ENCODE data around the gene UBE2D4.
"Not testable (repeated sequence)": the region's sequence is repeated elsewhere in the genome, so short reads cannot be mapped to it uniquely, and the experiment has no call there.

UBE2D4 gene

DNA sequence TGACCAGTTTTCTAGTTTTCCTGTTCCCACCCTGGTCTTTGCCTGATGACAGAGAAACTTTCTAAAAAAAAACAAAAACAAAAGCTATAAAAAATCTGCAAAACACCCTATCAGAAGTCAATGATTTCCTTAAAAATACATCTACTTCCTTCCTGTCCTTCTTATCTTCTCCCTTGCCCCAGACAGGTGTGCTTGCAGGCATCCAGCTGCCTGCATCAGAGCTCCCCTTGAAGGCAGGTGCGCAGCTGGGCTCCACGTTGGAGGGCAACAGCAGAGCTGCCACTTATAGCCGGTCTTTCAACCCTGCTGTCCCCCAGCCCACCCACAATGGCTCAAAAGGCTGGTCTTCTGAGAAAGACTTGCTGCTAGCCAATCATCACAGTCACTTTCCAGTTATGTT lies 29.8 kb downstream of the UBE2D4 start:
- peaks cover 1 to 6% of the 10 kb centered on the region in 2 donors for H3K4me1 Mint-ChIP-seq (ENCODE audit: low read depth in 2 of 2)
- no peak for ATAC-seq (replicated peaks)

DNA sequence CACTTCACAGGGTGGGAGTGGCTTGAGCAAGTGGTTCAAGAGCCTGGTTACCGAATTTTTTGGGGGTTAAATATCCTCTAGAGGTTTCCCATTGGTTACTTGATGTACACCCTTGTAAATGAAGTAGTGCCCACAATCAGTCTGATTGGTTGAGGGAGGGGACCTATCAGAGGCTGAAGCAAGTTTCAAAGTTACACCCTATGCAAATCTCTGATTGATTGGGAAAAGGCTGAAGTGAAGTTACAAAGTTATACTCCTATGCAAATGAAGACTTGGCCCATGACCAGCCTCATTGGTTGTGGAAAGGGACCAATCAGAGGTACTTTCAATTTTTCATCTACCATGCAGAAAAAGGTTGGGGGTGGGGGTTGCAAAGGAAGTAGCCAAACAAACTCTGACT lies 34.7 kb downstream of the UBE2D4 start:
- Mint-ChIP-seq H3K27ac (no peak overlapping the region), H3K4me3 (no peak overlapping the region), H3K4me1 (ENCODE audit: low read depth in 2 of 2) (peaks cover 1 to 3% of the 10 kb centered on the region in 2 donors), H3K9me3 (no peaks in the 10 kb centered on the region), H3K27me3 (no peaks in the 10 kb centered on the region), H3K36me3 (ENCODE audit: insufficient read depth) (peaks cover 11% of the 10 kb centered on the region)
- ATAC-seq (replicated peaks) (no peak), DNase-seq (no peak)

More for the DNA sequence above, 29.8 kb downstream of the UBE2D4 start:
- Mint-ChIP-seq H3K36me3 (ENCODE audit: insufficient read depth) (peaks cover 3% of the 10 kb centered on the region), H3K27me3 (no peaks in the 10 kb centered on the region), H3K4me3 (no peak overlapping the region), H3K9me3 (no peaks in the 10 kb centered on the region), H3K27ac (peak overlapping the region in 1 of 2 donors; percentile 69)
- no peak for DNase-seq

DNA sequence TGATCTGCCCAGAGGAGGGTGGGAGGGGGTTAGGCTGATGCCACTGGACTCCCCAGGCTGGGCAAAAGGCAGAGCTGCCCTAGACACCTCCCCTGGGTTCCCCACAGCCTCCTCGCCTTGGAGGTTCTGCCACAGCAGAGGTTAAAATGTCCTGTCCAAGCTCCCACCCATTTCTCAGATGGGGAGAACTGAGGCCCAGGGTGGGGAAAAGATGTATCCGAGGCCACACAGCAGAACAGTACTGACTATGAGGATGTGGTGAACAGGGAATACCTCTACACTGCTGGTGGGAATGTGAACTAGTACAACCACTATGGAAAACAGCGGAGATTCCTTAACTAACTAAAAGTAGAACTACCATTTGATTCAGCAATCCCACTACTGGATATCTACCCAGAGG lies 40.2 kb downstream of the UBE2D4 start:
- H3K9me3 Mint-ChIP-seq; H3K27ac Mint-ChIP-seq; H3K4me3 Mint-ChIP-seq; H3K4me1 Mint-ChIP-seq (ENCODE audit: low read depth in 2 of 2); ATAC-seq (replicated peaks); H3K27me3 Mint-ChIP-seq; DNase-seq; H3K36me3 Mint-ChIP-seq (ENCODE audit: insufficient read depth): not testable (repeated sequence)

GRCh38 chr7:43968172-43969040 lies 42.2 kb downstream of the UBE2D4 start:
- not testable (repeated sequence) for H3K36me3 Mint-ChIP-seq (ENCODE audit: insufficient read depth); H3K4me3 Mint-ChIP-seq; DNase-seq; ATAC-seq (replicated peaks); H3K27me3 Mint-ChIP-seq; H3K4me1 Mint-ChIP-seq (ENCODE audit: low read depth in 2 of 2); H3K9me3 Mint-ChIP-seq; H3K27ac Mint-ChIP-seq

DNA sequence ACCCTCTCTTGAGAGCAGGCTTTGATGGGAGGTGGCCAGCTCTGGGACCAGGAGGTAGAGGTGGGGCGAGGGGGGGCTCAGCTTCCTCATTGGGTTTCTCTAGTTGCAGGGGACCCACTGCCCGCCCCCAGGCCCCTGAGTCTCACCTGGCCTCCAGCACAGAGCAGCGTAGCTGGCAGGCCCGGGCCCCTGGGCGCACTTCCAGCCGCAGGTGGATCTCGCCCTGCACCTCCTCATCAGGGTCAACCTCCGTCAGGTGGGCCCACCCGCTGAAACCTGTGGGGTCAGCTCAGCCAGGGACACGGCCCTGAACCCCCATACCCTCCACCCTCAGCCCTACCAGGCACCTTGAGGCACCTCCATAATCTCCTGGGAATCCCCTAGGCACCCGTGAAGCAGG lies 43.4 kb downstream of the UBE2D4 start:
- peak overlapping the region in 1 of 2 donors; percentile 62 for H3K27ac Mint-ChIP-seq
- not testable (repeated sequence) for H3K4me1 Mint-ChIP-seq (ENCODE audit: low read depth in 2 of 2); H3K36me3 Mint-ChIP-seq (ENCODE audit: insufficient read depth); DNase-seq; H3K9me3 Mint-ChIP-seq; ATAC-seq (replicated peaks); H3K4me3 Mint-ChIP-seq; H3K27me3 Mint-ChIP-seq

- H3K4me1 Mint-ChIP-seq (ENCODE audit: low read depth in 2 of 2); H3K4me3 Mint-ChIP-seq; H3K9me3 Mint-ChIP-seq; ATAC-seq (replicated peaks); H3K36me3 Mint-ChIP-seq (ENCODE audit: insufficient read depth); DNase-seq; H3K27ac Mint-ChIP-seq; H3K27me3 Mint-ChIP-seq: not testable (repeated sequence)
These were observed 44.5 kb downstream of the UBE2D4 start for GRCh38 chr7:43970698-43971097.

DNA sequence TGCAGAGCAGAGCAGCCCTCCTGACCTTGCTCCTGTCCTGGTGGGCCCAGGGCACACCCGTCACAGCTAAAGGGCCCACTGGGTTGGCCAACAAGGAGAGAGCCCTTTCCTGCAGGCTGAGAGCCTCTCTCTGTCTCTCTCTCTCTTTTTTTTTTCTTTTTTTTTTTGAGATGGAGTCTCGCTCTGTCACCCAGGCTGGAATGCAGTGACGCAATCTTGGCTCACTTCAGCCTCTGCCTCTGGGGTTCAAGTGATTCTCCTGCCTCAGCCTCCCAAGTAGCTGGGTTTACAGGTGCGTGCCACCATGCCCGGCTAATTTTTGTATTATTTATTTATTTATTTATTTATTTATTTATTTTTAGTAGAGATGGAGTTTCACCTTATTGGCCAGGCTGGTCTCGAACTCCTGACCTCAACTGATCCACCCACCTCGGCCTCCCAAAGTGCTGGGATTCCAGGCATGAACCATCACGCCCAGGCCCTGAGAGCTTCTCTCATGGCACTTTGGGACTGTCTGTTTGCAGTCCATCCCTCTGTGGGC lies 47.9 kb downstream of the UBE2D4 start:
- H3K27me3 Mint-ChIP-seq; H3K4me3 Mint-ChIP-seq; H3K4me1 Mint-ChIP-seq (ENCODE audit: low read depth in 2 of 2); H3K9me3 Mint-ChIP-seq; ATAC-seq (replicated peaks); H3K27ac Mint-ChIP-seq; H3K36me3 Mint-ChIP-seq (ENCODE audit: insufficient read depth); DNase-seq: not testable (repeated sequence)

- not testable (repeated sequence) for DNase-seq; H3K9me3 Mint-ChIP-seq; H3K4me1 Mint-ChIP-seq (ENCODE audit: low read depth in 2 of 2); H3K27me3 Mint-ChIP-seq; H3K36me3 Mint-ChIP-seq (ENCODE audit: insufficient read depth); H3K4me3 Mint-ChIP-seq; ATAC-seq (replicated peaks); H3K27ac Mint-ChIP-seq
These were observed 48.7 kb downstream of the UBE2D4 start for GRCh38 chr7:43974725-43975482.

GRCh38 chr7:43977525-43977924 lies 51.3 kb downstream of the UBE2D4 start:
- peak overlapping the region in 1 of 2 donors; percentile 79 for H3K27ac Mint-ChIP-seq
- no peaks in the 10 kb centered on the region for H3K27me3 Mint-ChIP-seq

DNA sequence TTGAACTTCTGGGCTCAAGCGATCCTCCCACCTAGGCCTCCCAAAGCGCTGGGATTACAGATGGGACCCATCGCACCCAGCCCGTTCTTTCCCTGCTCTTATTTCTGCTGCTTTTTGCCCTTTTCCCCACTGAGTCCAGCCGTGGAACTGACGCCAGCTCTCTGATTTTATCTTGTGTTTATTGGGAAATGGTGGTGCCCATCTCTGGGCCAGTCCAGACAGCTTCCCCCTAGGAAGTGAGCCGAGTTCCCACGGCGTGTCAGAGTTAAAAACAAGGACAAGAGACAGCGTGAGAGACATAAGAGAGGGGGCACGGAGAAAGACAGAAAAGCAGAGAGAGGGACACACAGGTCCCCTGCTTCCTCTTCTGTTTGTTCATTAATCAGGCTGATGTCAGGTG lies 51.9 kb downstream of the UBE2D4 start:
- not testable (repeated sequence) for H3K9me3 Mint-ChIP-seq; H3K27me3 Mint-ChIP-seq; H3K4me3 Mint-ChIP-seq; H3K4me1 Mint-ChIP-seq (ENCODE audit: low read depth in 2 of 2); H3K36me3 Mint-ChIP-seq (ENCODE audit: insufficient read depth); DNase-seq; ATAC-seq (replicated peaks)
- peak overlapping the region in 1 of 2 donors; percentile 79 for H3K27ac Mint-ChIP-seq

More at GRCh38 chr7:43977525-43977924, 51.3 kb downstream of the UBE2D4 start:
- no peaks in the 10 kb centered on the region for H3K4me1 Mint-ChIP-seq (ENCODE audit: low read depth in 2 of 2)
- ATAC-seq (replicated peaks) (no peak), DNase-seq (no peak)
- no peaks in the 10 kb centered on the region for H3K9me3 Mint-ChIP-seq
- H3K36me3 Mint-ChIP-seq (ENCODE audit: insufficient read depth), result no peaks in the 10 kb centered on the region
- no peak overlapping the region for H3K4me3 Mint-ChIP-seq

GRCh38 chr7:43982848-43983247 lies 56.6 kb downstream of the UBE2D4 start:
- H3K36me3 Mint-ChIP-seq (ENCODE audit: insufficient read depth); H3K9me3 Mint-ChIP-seq; ATAC-seq (replicated peaks); H3K27me3 Mint-ChIP-seq; H3K27ac Mint-ChIP-seq; H3K4me1 Mint-ChIP-seq (ENCODE audit: low read depth in 2 of 2); DNase-seq; H3K4me3 Mint-ChIP-seq: not testable (repeated sequence)

- DNase-seq; ATAC-seq (replicated peaks); H3K9me3 Mint-ChIP-seq; H3K4me3 Mint-ChIP-seq; H3K27me3 Mint-ChIP-seq; H3K36me3 Mint-ChIP-seq (ENCODE audit: insufficient read depth); H3K4me1 Mint-ChIP-seq (ENCODE audit: low read depth in 2 of 2): not testable (repeated sequence)
- peak overlapping the region in 1 of 2 donors; percentile 71 for H3K27ac Mint-ChIP-seq
These were observed 57.5 kb downstream of the UBE2D4 start for GRCh38 chr7:43983736-43984135.

DNA sequence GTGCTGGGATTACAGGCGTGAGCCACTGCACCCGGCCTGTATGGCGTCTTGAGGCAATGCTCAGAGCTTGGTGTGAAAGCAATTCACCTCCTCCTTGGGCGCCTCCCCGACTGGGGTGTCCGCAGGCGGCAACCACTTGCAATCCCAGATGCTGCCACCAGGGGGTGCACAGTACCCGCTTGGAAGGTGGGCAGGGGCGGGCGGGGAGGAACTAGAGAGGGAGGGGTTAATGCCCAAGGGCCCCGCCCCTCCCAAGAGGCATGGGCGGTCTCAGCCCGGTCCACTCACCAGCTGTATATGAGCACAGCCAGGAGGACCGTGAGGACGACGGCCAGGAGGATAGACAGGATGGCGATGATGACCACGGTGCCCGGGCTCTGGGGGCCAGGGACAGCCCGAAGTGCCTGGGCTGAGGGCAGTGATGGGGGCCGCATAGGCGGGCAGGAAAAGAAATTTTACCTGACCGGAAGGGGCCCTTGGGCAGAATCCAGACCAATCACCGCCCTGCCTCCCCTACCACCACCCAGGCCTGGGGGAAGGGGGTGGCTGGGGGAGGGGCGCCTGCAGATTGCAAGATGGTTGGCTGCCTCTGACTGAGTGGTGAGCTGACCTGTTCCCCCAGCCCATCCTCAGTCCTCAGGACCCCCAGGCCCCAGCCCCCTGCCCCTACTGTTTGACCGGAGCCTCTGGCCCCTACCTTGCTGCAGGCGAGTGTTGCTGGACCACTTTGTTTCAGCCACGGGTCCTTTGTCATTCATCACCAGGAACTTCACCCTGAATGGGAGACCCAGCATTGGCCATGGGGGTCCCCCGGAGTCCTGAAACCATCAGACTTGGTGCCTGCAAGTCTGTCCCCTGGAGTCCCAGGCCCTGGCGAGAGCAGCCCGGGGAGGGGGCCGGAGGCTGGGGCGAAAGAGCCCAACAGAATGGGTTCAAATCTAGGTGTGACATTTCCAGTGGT lies 59.9 kb downstream of the UBE2D4 start:
- ATAC-seq (replicated peaks) (peak; percentile 93), DNase-seq (peak; percentile 26 to 83 (median 83))
- H3K27me3 Mint-ChIP-seq; H3K4me1 Mint-ChIP-seq (ENCODE audit: low read depth in 2 of 2); H3K36me3 Mint-ChIP-seq (ENCODE audit: insufficient read depth); H3K9me3 Mint-ChIP-seq: not testable (repeated sequence)
- H3K27ac Mint-ChIP-seq, result peak overlapping the region in 1 of 2 donors; percentile 32
- peak overlapping the region in 1 of 2 donors; percentile 20 for H3K4me3 Mint-ChIP-seq

All from effector memory CD8-positive, alpha-beta T cell (primary cell).